SK-N-SH treated with all-trans-retinoic acid at 6 μM for 48 hours (cell line): ENCODE measurements around the gene BLMH.

Experiments used
- ATAC-seq: fragments of 200-7000 bp; cut with Tn5 transposase; 3 replicates; pipeline ENCODE4 v1.9.1; 2020; ENCODE audit warnings: mild to moderate bottlenecking, moderate library complexity
- ARNTL ChIP-seq: fragments of 450-650 bp; formaldehyde crosslinking; IDR thresholded peaks from 2 replicates; pipeline ENCODE4 v1.5.0; 2020; ENCODE audit warnings: low read depth, mild to moderate bottlenecking, moderate library complexity, borderline replicate concordance
- BACH2 ChIP-seq: fragments of 250-450 bp; sonication (Bioruptor Pico); IDR thresholded peaks from 2 replicates; pipeline ENCODE4 v1.9.0; 2021; ENCODE audit warnings: mild to moderate bottlenecking, borderline replicate concordance
- CREB5 ChIP-seq: fragments of 250-450 bp; sonication (Bioruptor Pico); IDR thresholded peaks from 2 replicates; pipeline ENCODE4 v1.5.1; 2020; ENCODE audit warnings: low read depth, mild to moderate bottlenecking, moderate library complexity
- CSDC2 ChIP-seq: fragments of 250-450 bp; sonication (Bioruptor Pico); IDR thresholded peaks from 2 replicates; pipeline ENCODE4 v1.5.0; 2020; ENCODE audit warnings: mild to moderate bottlenecking, moderate library complexity
- ESRRG ChIP-seq: fragments of 250-450 bp; sonication (Bioruptor Pico); IDR thresholded peaks from 2 replicates; pipeline ENCODE4 v1.6.1; 2021; ENCODE audit warnings: mild to moderate bottlenecking
- GLIS3 ChIP-seq: fragments of 250-450 bp; sonication (Bioruptor Pico); IDR thresholded peaks from 2 replicates; pipeline ENCODE4 v1.5.0; 2020; ENCODE audit warnings: mild to moderate bottlenecking, moderate library complexity
- ISL1 ChIP-seq: fragments of 250-450 bp; sonication (Bioruptor Pico); IDR thresholded peaks from 2 replicates; pipeline ENCODE4 v2.1.2; 2022; ENCODE audit warnings: mild to moderate bottlenecking, moderate library complexity
- POU6F1 ChIP-seq: fragments of 250-450 bp; sonication (Bioruptor Pico); IDR thresholded peaks from 2 replicates; pipeline ENCODE4 v1.8.0; 2021; ENCODE audit warnings: low read depth, mild to moderate bottlenecking, moderate library complexity, borderline replicate concordance
- PPARA ChIP-seq: fragments of 250-450 bp; sonication (Bioruptor Pico); IDR thresholded peaks from 2 replicates; pipeline ENCODE4 v1.5.0; 2020; ENCODE audit warnings: mild to moderate bottlenecking, borderline replicate concordance
- RARB ChIP-seq: fragments of 250-450 bp; sonication (Bioruptor Pico); IDR thresholded peaks from 2 replicates; pipeline ENCODE4 v1.8.0; 2021; ENCODE audit warnings: mild to moderate bottlenecking, moderate library complexity
- SNAI2 ChIP-seq: fragments of 250-450 bp; sonication (Bioruptor Pico); IDR thresholded peaks from 2 replicates; pipeline ENCODE4 v1.5.0; 2020; ENCODE audit warnings: mild to moderate bottlenecking, moderate library complexity
- TCF4 ChIP-seq: fragments of 250-450 bp; sonication (Bioruptor Pico); IDR thresholded peaks from 2 replicates; pipeline ENCODE4 v1.8.0; 2021; ENCODE audit warnings: mild to moderate bottlenecking, moderate library complexity, borderline replicate concordance
- TOX ChIP-seq: fragments of 250-450 bp; sonication (Bioruptor Pico); IDR thresholded peaks from 2 replicates; pipeline ENCODE4 v1.8.0; 2021; ENCODE audit warnings: mild to moderate bottlenecking, moderate library complexity, borderline replicate concordance
- TSHZ2 ChIP-seq: fragments of 250-450 bp; sonication (Bioruptor Pico); IDR thresholded peaks from 2 replicates; pipeline ENCODE4 v1.5.0; 2020; ENCODE audit warnings: mild to moderate bottlenecking, moderate library complexity
- ZC3H10 ChIP-seq: fragments of 250-450 bp; sonication (Bioruptor Pico); IDR thresholded peaks from 2 replicates; pipeline ENCODE4 v1.5.1; 2021; ENCODE audit warnings: mild to moderate bottlenecking, moderate library complexity
- ZFP3 ChIP-seq: fragments of 250-450 bp; sonication (Bioruptor Pico); IDR thresholded peaks from 2 replicates; pipeline ENCODE4 v1.5.0; 2020; ENCODE audit warnings: mild to moderate bottlenecking, moderate library complexity
- ZNF565 ChIP-seq: fragments of 450-650 bp; formaldehyde crosslinking; conservative IDR thresholded peaks from 2 replicates; pipeline ENCODE4 v1.5.0; 2020; ENCODE audit warnings: low read depth, mild to moderate bottlenecking, moderate library complexity
- ZNF70 ChIP-seq: fragments of 450-650 bp; formaldehyde crosslinking; IDR thresholded peaks from 2 replicates; pipeline ENCODE4 v1.5.0; 2020; ENCODE audit warnings: mild to moderate bottlenecking, moderate library complexity
- ZNF8 ChIP-seq: fragments of 450-650 bp; formaldehyde crosslinking; IDR thresholded peaks from 2 replicates; pipeline ENCODE4 v1.5.0; 2020; ENCODE audit warnings: mild to moderate bottlenecking, moderate library complexity

BLMH gene

GRCh38 chr17:30263552-30264333 lies 28.0 kb downstream of the BLMH start:
- TF ChIP-seq ZFP3 (CRISPR knock-in tag) (no peak), TSHZ2 (CRISPR knock-in tag) (peak; percentile 33; the same call in 1 of the 2 replicates), ISL1 (CRISPR knock-in tag) (peak; percentile 85), RARB (CRISPR knock-in tag) (no peak), GLIS3 (CRISPR knock-in tag) (no peak), TCF4 (no peak), SNAI2 (CRISPR knock-in tag) (no peak), ESRRG (0 out of 2 replicates have a peak, but pooled peaks have one; percentile 12), POU6F1 (CRISPR knock-in tag) (no peak), BACH2 (CRISPR knock-in tag) (no peak), TOX (CRISPR knock-in tag) (no peak), CREB5 (peak; percentile 48; the same call in 1 of the 2 replicates)
- ATAC-seq: peak; percentile 52

- no peak; the same call in 2 of the 3 replicates for ATAC-seq
- TF ChIP-seq ZNF8 (CRISPR knock-in tag): peak; percentile 94
- peak; percentile 84 for TF ChIP-seq ISL1 (CRISPR knock-in tag)
- no peak for TF ChIP-seq RARB (CRISPR knock-in tag)
- TF ChIP-seq CREB5: peak; percentile 91
Measured at GRCh38 chr17:30256756-30257506, 34.8 kb downstream of the BLMH start.

GRCh38 chr17:30254150-30254549 lies 37.6 kb downstream of the BLMH start:
- no peak for ATAC-seq
- TF ChIP-seq PPARA (CRISPR knock-in tag): no peak
- TF ChIP-seq ZNF565 (CRISPR knock-in tag): no peak
- no peak for TF ChIP-seq ZNF70
- TF ChIP-seq TSHZ2 (CRISPR knock-in tag): no peak
- no peak for TF ChIP-seq CSDC2
- no peak for TF ChIP-seq ZC3H10
- TF ChIP-seq TCF4: no peak
- TF ChIP-seq CREB5: no peak
- no peak for TF ChIP-seq ARNTL (CRISPR knock-in tag)
- TF ChIP-seq ZFP3 (CRISPR knock-in tag): no peak
